DMS53 treated with DMSO at 0.1 percent for 48 hours (cell line): ENCODE measurements around the gene EFHC2.
A peak's percentile ranks its signal among the peaks of the same experiment; 100 is the strongest.
"Not testable (repeated sequence)": the region's sequence is repeated elsewhere in the genome, so short reads cannot be mapped to it uniquely, and the experiment has no call there.

Experiments used
- DNase-seq: peaks from one replicate; lab custom pipeline; 2025; ENCODE audit not compliant: unreplicated experiment; lab: John Stamatoyannopoulos, UW

The EFHC2 gene

GRCh38 chrX:44303119-44303518 lies 40.4 kb downstream of the EFHC2 start:
- no peak for DNase-seq

- DNase-seq, result no peak
Observed at GRCh38 chrX:44299177-44299576, 44.3 kb downstream of the EFHC2 start.

- no peak for DNase-seq
Observed at GRCh38 chrX:44291468-44292092, 51.9 kb downstream of the EFHC2 start.

- DNase-seq, result no peak
Observed at GRCh38 chrX:44290718-44291117, 52.8 kb downstream of the EFHC2 start.

- no peak for DNase-seq
Observed at GRCh38 chrX:44282753-44283152, 60.7 kb downstream of the EFHC2 start.

- DNase-seq, result no peak
Observed at GRCh38 chrX:44280116-44280515, 63.4 kb downstream of the EFHC2 start.

GRCh38 chrX:44274096-44274495 lies 69.4 kb downstream of the EFHC2 start:
- DNase-seq, result no peak

- DNase-seq, result no peak
Observed at GRCh38 chrX:44267861-44268260, 75.6 kb downstream of the EFHC2 start.

GRCh38 chrX:44267116-44267515 lies 76.4 kb downstream of the EFHC2 start:
- no peak for DNase-seq

- DNase-seq, result no peak
Observed at GRCh38 chrX:44265559-44265958, 77.9 kb downstream of the EFHC2 start.

GRCh38 chrX:44264936-44265335 lies 78.5 kb downstream of the EFHC2 start:
- DNase-seq, result no peak

GRCh38 chrX:44261286-44261685 lies 82.2 kb downstream of the EFHC2 start:
- no peak for DNase-seq

GRCh38 chrX:44260609-44261008 lies 82.9 kb downstream of the EFHC2 start:
- DNase-seq, result no peak

- not testable (repeated sequence) for DNase-seq
Observed at GRCh38 chrX:44255742-44256141, 87.7 kb downstream of the EFHC2 start.

GRCh38 chrX:44253575-44253942 lies 89.9 kb downstream of the EFHC2 start:
- no peak for DNase-seq

GRCh38 chrX:44252688-44253574 lies 90.5 kb downstream of the EFHC2 start:
- DNase-seq, result peak; percentile 37

- DNase-seq, result no peak
Observed at GRCh38 chrX:44247468-44247867, 96.0 kb downstream of the EFHC2 start.

- no peak for DNase-seq
Observed at GRCh38 chrX:44246826-44247225, 96.6 kb downstream of the EFHC2 start.

GRCh38 chrX:44245733-44246132 lies 97.7 kb downstream of the EFHC2 start:
- DNase-seq, result no peak

GRCh38 chrX:44244008-44244407 lies 99.5 kb downstream of the EFHC2 start:
- no peak for DNase-seq

- DNase-seq, result no peak
Observed at GRCh38 chrX:44241546-44241945, 101.9 kb downstream of the EFHC2 start.

- no peak for DNase-seq
Observed at GRCh38 chrX:44240036-44240435, 103.4 kb downstream of the EFHC2 start.

- no peak for DNase-seq
Observed at GRCh38 chrX:44239036-44239435, 104.4 kb downstream of the EFHC2 start.
